C4-2B (cell line): ENCODE measurements around the gene FARSB.

Experiments used
- H3K27ac ChIP-seq: fragments of 450-650 bp; 2 replicates; pipeline ENCODE4 v1.5.1; 2017
- ZFX ChIP-seq: fragments of 450-650 bp; IDR thresholded peaks from 2 replicates; pipeline ENCODE4 v1.6.1; 2017
- TF ChIP-seq, protein P1 (sequence below): fragments of 450-650 bp; conservative IDR thresholded peaks from 2 replicates; pipeline ENCODE4 v1.5.1; 2017; ENCODE audit warnings: mild to moderate bottlenecking

The FARSB gene

DNA sequence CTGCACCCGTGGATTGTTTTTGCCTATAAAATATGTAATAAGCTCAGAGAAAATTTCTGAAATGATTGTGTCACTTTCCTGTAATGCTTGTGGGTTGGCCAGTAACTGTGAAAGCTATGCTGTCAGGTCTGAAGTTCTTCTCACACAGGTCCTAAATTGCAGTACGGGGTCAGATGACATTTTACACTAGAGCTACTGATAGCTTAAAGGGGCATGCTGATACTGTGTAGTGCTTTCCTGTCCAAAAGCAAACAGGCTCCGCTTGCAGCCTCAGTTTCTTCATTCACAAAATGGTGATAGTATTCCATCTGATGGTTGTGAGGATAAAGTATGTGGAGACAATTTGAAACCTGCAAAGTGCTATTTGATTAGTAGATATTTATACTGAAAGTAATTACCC is 7.6 kb upstream of the FARSB start:
- TF ChIP-seq ZFX: no peak
- TF ChIP-seq, protein P1, sequence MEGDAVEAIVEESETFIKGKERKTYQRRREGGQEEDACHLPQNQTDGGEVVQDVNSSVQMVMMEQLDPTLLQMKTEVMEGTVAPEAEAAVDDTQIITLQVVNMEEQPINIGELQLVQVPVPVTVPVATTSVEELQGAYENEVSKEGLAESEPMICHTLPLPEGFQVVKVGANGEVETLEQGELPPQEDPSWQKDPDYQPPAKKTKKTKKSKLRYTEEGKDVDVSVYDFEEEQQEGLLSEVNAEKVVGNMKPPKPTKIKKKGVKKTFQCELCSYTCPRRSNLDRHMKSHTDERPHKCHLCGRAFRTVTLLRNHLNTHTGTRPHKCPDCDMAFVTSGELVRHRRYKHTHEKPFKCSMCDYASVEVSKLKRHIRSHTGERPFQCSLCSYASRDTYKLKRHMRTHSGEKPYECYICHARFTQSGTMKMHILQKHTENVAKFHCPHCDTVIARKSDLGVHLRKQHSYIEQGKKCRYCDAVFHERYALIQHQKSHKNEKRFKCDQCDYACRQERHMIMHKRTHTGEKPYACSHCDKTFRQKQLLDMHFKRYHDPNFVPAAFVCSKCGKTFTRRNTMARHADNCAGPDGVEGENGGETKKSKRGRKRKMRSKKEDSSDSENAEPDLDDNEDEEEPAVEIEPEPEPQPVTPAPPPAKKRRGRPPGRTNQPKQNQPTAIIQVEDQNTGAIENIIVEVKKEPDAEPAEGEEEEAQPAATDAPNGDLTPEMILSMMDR: no peak
- H3K27ac ChIP-seq: no peak overlapping the region

DNA sequence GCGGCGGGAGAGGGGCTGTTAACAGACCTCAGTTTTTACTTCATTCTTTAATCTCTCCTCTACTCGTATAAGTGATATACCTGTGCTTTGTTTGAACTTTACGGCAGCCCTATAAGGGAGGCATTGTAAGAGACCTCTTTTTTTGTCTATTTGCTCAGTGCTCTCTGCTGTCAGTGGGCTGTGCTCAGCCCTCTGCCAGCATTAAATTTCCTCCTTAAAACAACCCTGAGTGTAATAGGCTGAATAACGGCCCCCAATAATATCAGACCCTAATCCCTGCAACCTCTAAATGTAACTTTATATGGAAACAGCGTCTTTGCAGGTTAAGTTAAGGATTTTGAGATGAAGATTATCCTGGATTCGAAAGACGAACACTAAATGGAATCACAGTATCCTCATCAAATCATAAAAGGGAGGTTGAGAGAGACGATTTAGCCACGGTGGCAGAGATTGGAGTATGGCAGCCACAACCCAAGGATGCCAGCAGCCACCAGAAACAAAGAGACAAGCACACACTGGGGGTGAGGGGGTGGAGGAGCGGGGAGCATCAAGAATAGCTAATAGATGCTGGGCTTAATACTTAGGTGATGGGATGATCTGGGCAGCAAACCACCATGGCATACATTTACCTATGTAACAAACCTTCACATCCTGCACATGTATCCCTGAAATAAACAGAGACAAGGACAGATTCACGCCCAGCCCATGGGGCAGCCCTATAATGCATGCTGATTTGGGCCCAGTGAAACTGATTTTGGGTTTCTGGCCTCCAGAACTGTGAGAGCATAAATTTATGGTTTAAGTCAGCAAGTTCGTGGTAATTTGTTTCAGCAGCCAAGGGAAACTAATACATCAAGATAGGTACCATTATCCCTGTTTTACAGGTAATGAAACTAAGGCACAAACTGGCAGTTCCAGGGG is 894 bp upstream of the FARSB start:
- H3K27ac ChIP-seq: peak overlapping the region; percentile 89
- TF ChIP-seq, protein P1: no peak
- no peak for TF ChIP-seq ZFX

DNA sequence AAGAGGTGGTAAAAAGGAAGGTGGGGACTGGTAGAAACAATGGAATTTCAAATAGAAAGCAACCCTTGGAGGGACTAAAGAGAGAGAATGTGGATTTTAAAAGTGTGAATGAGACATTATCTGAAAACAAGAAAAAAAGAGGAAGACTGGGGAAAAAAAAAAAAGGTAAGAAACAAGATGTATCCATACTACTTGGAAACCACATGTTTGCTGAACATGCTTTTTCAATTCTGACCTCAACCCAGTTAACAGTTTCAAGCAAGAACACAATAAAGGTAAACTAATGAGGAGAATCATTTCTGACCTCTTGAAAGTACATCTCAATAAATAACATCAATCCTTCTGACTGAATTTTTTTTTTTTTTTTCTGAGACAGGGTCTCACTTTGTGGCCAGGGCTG is 2.6 kb downstream of the FARSB start:
- H3K27ac ChIP-seq: no peak overlapping the region
- TF ChIP-seq ZFX: no peak
- TF ChIP-seq, protein P1: no peak

DNA sequence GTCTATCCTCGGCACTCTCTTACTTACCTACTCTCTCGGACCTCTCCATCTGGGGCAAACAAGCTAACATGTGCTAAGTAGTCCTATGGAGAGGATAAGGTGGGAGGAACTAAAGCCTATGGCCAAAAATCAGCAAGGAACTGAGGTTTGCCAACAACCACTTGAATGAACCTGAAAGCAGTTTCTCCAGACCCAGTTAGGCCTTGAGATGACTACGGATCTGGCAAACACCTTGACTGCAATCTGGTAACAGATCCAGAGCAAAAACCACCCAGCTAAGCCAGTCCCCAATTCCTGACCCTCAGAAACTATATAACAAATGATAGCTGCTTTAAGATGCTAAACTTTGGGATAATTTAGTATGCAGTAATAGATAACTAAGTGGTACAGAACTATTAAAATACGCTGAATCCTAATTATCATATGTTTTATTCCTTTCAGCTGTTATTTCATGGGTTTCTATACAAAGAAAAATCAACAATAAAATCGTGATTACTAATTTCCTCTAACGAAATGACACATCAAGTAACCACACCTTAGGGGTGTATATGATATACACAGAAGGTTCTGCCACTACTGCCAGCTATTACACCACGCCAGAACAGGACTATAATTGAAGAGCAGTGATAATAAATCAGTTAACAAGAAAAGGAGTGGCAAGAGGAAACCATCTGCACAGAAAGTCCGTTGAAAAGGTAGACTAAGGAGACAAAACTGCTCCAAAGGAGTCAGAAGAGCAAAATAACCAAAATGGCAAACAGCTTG is 3.2 kb downstream of the FARSB start:
- TF ChIP-seq, protein P1: no peak
- no peak for TF ChIP-seq ZFX
- H3K27ac ChIP-seq: no peak overlapping the region

DNA sequence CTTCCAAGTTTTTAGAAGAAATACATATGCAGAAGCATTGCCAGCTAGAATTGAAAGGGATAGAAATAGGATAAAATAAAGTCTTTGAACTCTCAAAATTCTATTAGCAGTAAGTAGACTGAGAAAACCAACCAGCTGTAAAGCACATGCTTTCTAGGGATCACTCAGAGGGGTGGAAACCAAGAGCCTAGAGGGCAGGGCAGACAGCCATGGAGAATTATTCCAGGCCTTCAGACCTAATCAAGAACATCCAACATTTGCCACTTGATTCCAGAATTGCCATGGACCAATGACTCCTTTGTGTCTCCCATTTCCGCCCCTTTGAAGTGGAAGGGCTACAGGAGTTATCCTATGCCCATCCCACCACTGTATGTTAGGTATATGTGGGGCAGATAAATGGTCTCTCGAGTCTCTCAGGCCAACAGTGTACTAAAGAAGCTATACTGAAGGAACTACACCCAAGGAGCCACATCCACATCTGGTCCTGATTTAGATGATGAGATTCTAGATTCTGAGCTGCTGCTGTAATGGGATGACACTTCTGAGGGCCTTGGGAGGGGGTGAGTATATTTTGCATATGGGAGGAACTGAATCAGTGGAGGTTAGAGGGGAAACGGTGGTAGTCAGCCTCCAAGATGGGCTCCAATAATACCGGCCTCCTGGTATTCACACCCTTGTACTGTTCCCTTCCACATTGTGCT is 4.0 kb downstream of the FARSB start:
- no peak overlapping the region for H3K27ac ChIP-seq
- TF ChIP-seq, protein P1: no peak
- TF ChIP-seq ZFX: no peak

DNA sequence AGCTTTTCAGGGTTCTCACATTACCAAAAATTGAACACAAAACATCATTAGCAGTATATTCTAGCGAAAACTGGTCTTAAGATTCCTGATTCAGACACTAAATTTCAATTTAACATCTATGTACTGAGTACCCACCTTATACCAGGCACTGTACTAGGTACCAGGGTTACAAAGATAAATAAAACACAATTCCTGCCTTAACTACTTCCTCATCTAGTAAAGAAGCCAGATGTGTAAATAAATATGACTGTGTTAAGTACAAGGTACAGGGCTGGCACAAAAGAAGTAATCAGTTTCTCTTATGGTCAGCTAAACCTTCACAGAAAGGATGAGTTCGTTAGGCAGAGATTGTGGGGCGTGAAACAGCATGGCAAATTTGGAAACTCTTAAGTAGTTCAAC is 6.1 kb downstream of the FARSB start:
- TF ChIP-seq, protein P1: no peak
- TF ChIP-seq ZFX: no peak
- no peak overlapping the region for H3K27ac ChIP-seq

DNA sequence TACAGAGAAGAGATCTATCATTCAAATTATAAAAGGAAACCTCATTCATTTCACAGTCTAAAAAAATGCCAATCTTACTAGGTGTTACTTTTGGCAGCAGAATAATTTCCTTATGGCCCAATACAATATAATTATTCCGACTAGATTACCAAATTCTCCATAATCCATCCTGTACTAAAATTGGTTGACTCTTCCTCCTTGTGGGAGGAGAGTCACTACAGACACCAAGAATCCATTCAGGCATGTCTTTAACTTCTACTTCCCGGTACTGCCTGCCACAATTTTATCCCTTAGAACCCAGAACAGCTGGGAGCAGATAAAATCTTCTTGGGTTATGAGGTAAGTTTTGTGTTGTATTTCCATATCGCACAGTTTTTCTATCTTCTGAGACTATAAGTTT is 9.9 kb downstream of the FARSB start:
- no peak overlapping the region for H3K27ac ChIP-seq
- TF ChIP-seq ZFX: no peak
- TF ChIP-seq, protein P1: no peak
